Endothelial cell of umbilical vein (primary cell): ENCODE measurements around the gene LENG9. TPM values are rescaled to one million over a fixed set of nuclear protein-coding genes. Genes with fewer than 3 reads are reported as not detected.

Experiments
- BruUV-seq: library from RNA; stranded (reverse); fragments of 400-500 nt; replicated peaks from 2 replicates; lab custom pipeline; 2021; lab: Mats Ljungman, UMichigan
- CTCF ChIA-PET: fragments of 300-600, 350-600 bp; sonication (Branson Sonifier 250); formaldehyde crosslinking; loops from one replicate; lab custom pipeline; 2021; ENCODE audit warnings: antibody characterized with exemption, inconsistent platforms; lab: Charles Lee
- POLR2A ChIA-PET: fragments of 300-600, 350-600 bp; sonication (Branson Sonifier 250); formaldehyde crosslinking; loops from one replicate; lab custom pipeline; 2021; ENCODE audit warnings: antibody characterized with exemption, inconsistent platforms; lab: Charles Lee
- DNase-seq: peaks from one replicate; pipeline ENCODE4 v3.0.0-alpha.2; 2011; ENCODE audit warnings: low read depth, low spot score
- FAIRE-seq: peaks from 2 replicates; lab custom pipeline; 2011; peaks lifted over from hg19 to GRCh38; lab: Jason Lieb, UNC
- H2AFZ ChIP-seq: 2 replicates; pipeline ENCODE4 v1.6.0; 2012; ENCODE audit warnings: low read depth, low read length, control low read depth, inconsistent platforms
- H3K27ac ChIP-seq: 2 replicates; pipeline ENCODE4 v1.5.1; 2011; ENCODE audit warnings: low read depth, mild to moderate bottlenecking, control low read depth, low read length, moderate library complexity; ENCODE audit not compliant: insufficient read depth
- H3K27me3 ChIP-seq, 2 experiments: 2 replicates each; pipeline versions ENCODE4 v1.6.0 to v1.6.1; 2011; ENCODE audit warnings: low read length in 2 of 2, mixed read lengths in 1 of 2; ENCODE audit not compliant: control insufficient read depth in 2 of 2, insufficient read depth in 2 of 2
- H3K36me3 ChIP-seq, 2 experiments: 2 replicates in 1 of 2; 3 replicates in 1 of 2; pipeline ENCODE4 v1.5.1; 2011; ENCODE audit warnings: low read length in 2 of 2, mild to moderate bottlenecking in 1 of 2, moderate library complexity in 1 of 2; ENCODE audit not compliant: control insufficient read depth in 2 of 2, insufficient read depth in 2 of 2; ENCODE audit errors: extremely low read depth in 1 of 2
- H3K4me1 ChIP-seq: 3 replicates; pipeline ENCODE4 v1.5.1; 2011; ENCODE audit warnings: mild to moderate bottlenecking, low read length; ENCODE audit not compliant: control insufficient read depth, insufficient read depth; ENCODE audit errors: extremely low read depth
- H3K4me2 ChIP-seq: 2 replicates; pipeline ENCODE4 v1.6.1; 2011; ENCODE audit warnings: low read length, control low read depth, mixed read lengths; ENCODE audit not compliant: insufficient read depth
- H3K4me3 ChIP-seq, 3 experiments: fragments of 200-600 bp in 1 of 3; sonication (generic), shearing (Covaris generic) in 1 of 3; replicated peaks in 1 of 3; 2 replicates each; pipeline ENCODE4 v1.5.1; 2011 to 2016; ENCODE audit warnings: control low read depth in 3 of 3, low read length in 3 of 3, mild to moderate bottlenecking in 2 of 3, inconsistent platforms in 1 of 3, low read depth in 1 of 3, moderate library complexity in 1 of 3; ENCODE audit not compliant: insufficient read depth in 1 of 3
- H3K79me2 ChIP-seq: 2 replicates; pipeline ENCODE4 v1.6.0; 2012; ENCODE audit warnings: low read length, inconsistent platforms; ENCODE audit not compliant: control insufficient read depth, insufficient read depth
- H3K9ac ChIP-seq: replicated peaks from 2 replicates; pipeline ENCODE3; 2011; ENCODE audit warnings: low read length, control low read depth; ENCODE audit not compliant: insufficient read depth; ENCODE audit errors: extremely low read depth
- H3K9me1 ChIP-seq: replicated peaks from 3 replicates; pipeline ENCODE4 v1.6.0; 2011; ENCODE audit warnings: mild to moderate bottlenecking, low read length; ENCODE audit not compliant: control insufficient read depth, insufficient read depth; ENCODE audit errors: extremely low read depth
- H3K9me3 ChIP-seq: replicated peaks from 2 replicates; pipeline ENCODE4 v1.5.1; 2012; ENCODE audit warnings: low read length, inconsistent platforms; ENCODE audit not compliant: control insufficient read depth, insufficient read depth
- H4K20me1 ChIP-seq: replicated peaks from 2 replicates; pipeline ENCODE3; 2011; ENCODE audit warnings: mild to moderate bottlenecking, low read length; ENCODE audit not compliant: control insufficient read depth, insufficient read depth; ENCODE audit errors: extremely low read depth
- CTCF ChIP-seq, 2 donors: IDR thresholded peaks; 1 replicate in 1 of 2; 2 replicates in 1 of 2; pipeline ENCODE4 v1.5.1; 2011; ENCODE audit warnings: low read length in 2 of 2, mild to moderate bottlenecking in 2 of 2, moderate library complexity in 2 of 2, control low read depth in 1 of 2, inconsistent platforms in 1 of 2, low read depth in 1 of 2; ENCODE audit not compliant: insufficient read depth in 1 of 2; ENCODE audit errors: extremely low read depth in 1 of 2
- EZH2 ChIP-seq: IDR thresholded peaks from 2 replicates; pipeline ENCODE4 v1.6.1; 2012; ENCODE audit warnings: borderline replicate concordance, low read depth, mild to moderate bottlenecking, moderate library complexity, low read length, inconsistent platforms; ENCODE audit not compliant: severe bottlenecking
- FOS ChIP-seq: IDR thresholded peaks from 2 replicates; pipeline ENCODE4 v1.6.1; 2011; ENCODE audit warnings: mild to moderate bottlenecking, low read length, moderate library complexity, borderline replicate concordance; ENCODE audit not compliant: insufficient read depth
- GATA2 ChIP-seq: IDR thresholded peaks from 2 replicates; pipeline ENCODE4 v1.7.0; 2011; ENCODE audit warnings: low read depth, mild to moderate bottlenecking, moderate library complexity, mixed read lengths, low read length; ENCODE audit not compliant: insufficient read length, insufficient read depth
- JUN ChIP-seq: IDR thresholded peaks from 2 replicates; pipeline ENCODE4 v1.6.1; 2011; ENCODE audit warnings: borderline replicate concordance, low read depth; ENCODE audit not compliant: insufficient read length, insufficient read depth
- MYC ChIP-seq: IDR thresholded peaks from one replicate; pipeline ENCODE4 v1.6.1; 2011; ENCODE audit warnings: mild to moderate bottlenecking, low read depth, low read length
- POLR2A ChIP-seq: IDR thresholded peaks from 2 replicates; pipeline ENCODE4 v1.6.1; 2012; ENCODE audit warnings: low read depth, mild to moderate bottlenecking, control low read depth, low read length
- POLR2AphosphoS5 ChIP-seq: IDR thresholded peaks from 2 replicates; pipeline ENCODE4 v1.6.1; 2012; ENCODE audit warnings: low read depth, mild to moderate bottlenecking, control low read depth, low read length, moderate library complexity; ENCODE audit not compliant: insufficient read depth
- dilution Hi-C: fragments of 300-500 bp; cut with MboI; formaldehyde crosslinking; loops from one replicate; pipeline ENCODE4 v1.15.0; 2019; ENCODE audit warnings: low sequenced_read_pairs; ENCODE audit not compliant: extremely low pct_ligation_motif_present
- intact Hi-C: fragments of 100-400 bp; cut with micrococcal nuclease; formaldehyde crosslinking; loops from one replicate; pipeline ENCODE4 v1.10.0; 2022
- polyA plus RNA-seq, 4 experiments: library from polyadenylated mRNA; depleted of rRNA in 3 of 4; stranded (reverse) in 3 of 4; unstranded in 1 of 4; fragments of >200 nt; gene quantifications; 2 replicates each; pipeline versions ENCODE4 v1.2.1 to v1.2.3, GENCODE V29; 2011 to 2012; ENCODE audit warnings: missing spikeins in 1 of 4
- total RNA-seq: library from RNA; stranded (reverse); gene quantifications from 2 replicates; pipeline ENCODE4 v1.2.3, GENCODE V29; 2021
- TF ChIP-seq, protein P1 (sequence below): IDR thresholded peaks from 2 replicates; pipeline ENCODE4 v1.6.1; 2011; ENCODE audit not compliant: insufficient read depth, insufficient read length

LENG9 gene
- total and polyA plus RNA-seq, 2 donors (not counting 3 experiments of a cell fraction or from before 2014, with no cell fraction given): 0.97 to 2.8 TPM

- no peaks in the 10 kb centered on the region for H3K27me3 ChIP-seq
- intact Hi-C loops (loop anchor here (2.0 kb wide), 1 partner anchor 441 kb away; no protein-coding TSS in a partner anchor), dilution Hi-C loops (no loop called here)
- ChIA-PET CTCF (interaction anchor here (4.0 kb wide), 1 partner anchor 194 kb away, joined by 42 read pairs; no protein-coding TSS in a partner anchor), POLR2A (no interaction called here)
- FAIRE-seq (no peak), DNase-seq (no peak)
- H2AFZ ChIP-seq: no peak overlapping the region
- no peak overlapping the region for H3K9ac ChIP-seq
- H3K9me1 ChIP-seq: no peaks in the 10 kb centered on the region
- no peak overlapping the region for H3K27ac ChIP-seq
- no peak overlapping the region for H3K4me2 ChIP-seq
- H3K4me3 ChIP-seq: no peak overlapping the region
- H3K36me3 ChIP-seq: no peaks in the 10 kb centered on the region
- no peaks in the 10 kb centered on the region for H3K9me3 ChIP-seq
- H4K20me1 ChIP-seq: no peaks in the 10 kb centered on the region
- H3K79me2 ChIP-seq: no peaks in the 10 kb centered on the region
- BruUV-seq: no TSS peak
- no peaks in the 10 kb centered on the region for H3K4me1 ChIP-seq
- no peak for TF ChIP-seq POLR2AphosphoS5
- no peak for TF ChIP-seq CTCF (IDR thresholded peaks at IDR 0.05; ENCODE audit: extremely low read depth in 1 of 2, insufficient read depth in 1 of 2, low read depth in 1 of 2, low read length in 2 of 2)
- no peak for TF ChIP-seq MYC
- no peak for TF ChIP-seq EZH2
- no peak for TF ChIP-seq FOS
- TF ChIP-seq GATA2: no peak
- no peak for TF ChIP-seq JUN
- TF ChIP-seq, protein P1, sequence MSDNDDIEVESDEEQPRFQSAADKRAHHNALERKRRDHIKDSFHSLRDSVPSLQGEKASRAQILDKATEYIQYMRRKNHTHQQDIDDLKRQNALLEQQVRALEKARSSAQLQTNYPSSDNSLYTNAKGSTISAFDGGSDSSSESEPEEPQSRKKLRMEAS: no peak
- TF ChIP-seq POLR2A: no peak
Measured at GRCh38 chr19:54480051-54480450, 16.5 kb upstream of the LENG9 start.
